K562 (cell line): ENCODE results near the gene RPS6KA4. TPM values are rescaled to one million over a fixed set of nuclear protein-coding genes. Genes with fewer than 3 reads are reported as not detected.

ENCODE experiments used
- BRCA1 ChIP-seq, 2 experiments: fragments of 450-650 bp in 1 of 2; sonication (generic) in 1 of 2; formaldehyde crosslinking in 1 of 2; IDR thresholded peaks; 2 replicates each; pipeline versions ENCODE4 v1.5.0 to v1.6.1; 2017 to 2020; ENCODE audit warnings: mild to moderate bottlenecking in 1 of 2, missing genetic modification reagents in 1 of 2
- CBFB ChIP-seq: sonication (generic); formaldehyde crosslinking; IDR thresholded peaks from 2 replicates; pipeline ENCODE4 v1.4.0; 2020; ENCODE audit warnings: mild to moderate bottlenecking, missing genetic modification reagents
- ESRRB ChIP-seq: fragments of 250-450 bp; sonication (Bioruptor Pico); IDR thresholded peaks from 2 replicates; pipeline ENCODE4 v1.5.0; 2020; ENCODE audit warnings: mild to moderate bottlenecking, moderate library complexity, borderline replicate concordance
- MED1 ChIP-seq: sonication (generic); formaldehyde crosslinking; IDR thresholded peaks from 2 replicates; pipeline ENCODE4 v1.8.1; 2023; ENCODE audit warnings: missing genetic modification reagents, borderline replicate concordance
- MEF2D ChIP-seq: conservative IDR thresholded peaks from 2 replicates; pipeline ENCODE4 v1.6.1; 2016; ENCODE audit warnings: low read depth, missing genetic modification characterization, missing compliant biosample characterization
- XRCC3 ChIP-seq: fragments of 450-650 bp; IDR thresholded peaks from 2 replicates; pipeline ENCODE4 v1.6.1; 2017; ENCODE audit warnings: mild to moderate bottlenecking, moderate library complexity
- ZFP1 ChIP-seq: fragments of 450-650 bp; formaldehyde crosslinking; IDR thresholded peaks from 2 replicates; pipeline ENCODE4 v1.4.0; 2020; ENCODE audit warnings: mild to moderate bottlenecking, mixed read lengths
- ZNF174 ChIP-seq: fragments of 250-450 bp; sonication (Bioruptor Pico); IDR thresholded peaks from 2 replicates; pipeline ENCODE4 v1.4.0; 2020; ENCODE audit warnings: mild to moderate bottlenecking
- ZNF282 ChIP-seq: sonication (generic); formaldehyde crosslinking; IDR thresholded peaks from 2 replicates; pipeline ENCODE4 v1.8.1; 2023; ENCODE audit warnings: missing genetic modification reagents
- ZNF561 ChIP-seq: fragments of 450-650 bp; formaldehyde crosslinking; conservative IDR thresholded peaks from 2 replicates; pipeline ENCODE4 v1.4.0; 2020; ENCODE audit warnings: mild to moderate bottlenecking, moderate library complexity
- polyA plus RNA-seq, 8 experiments: library from polyadenylated mRNA; depleted of rRNA in 4 of 8; stranded (reverse) in 5 of 8; unstranded in 3 of 8; fragments of >200 nt; fragmentation: Nextera tagmentation in 2 of 8; fragmentation: Illumina TruSeq in 1 of 8; extraction: Ambion mirVana in 2 of 8; extraction: Trizol in 1 of 8; gene quantifications; 2 replicates each; pipeline versions ENCODE4 v1.2.1 to v1.2.3, GENCODE V29; 2011 to 2014; ENCODE audit warnings: inconsistent platforms in 1 of 8, missing spikeins in 1 of 8
- total RNA-seq, 7 experiments: library from RNA; depleted of rRNA in 6 of 7; stranded (reverse); fragments of >200 nt in 6 of 7; fragmentation: Illumina TruSeq in 2 of 7; extraction: Trizol in 2 of 7; gene quantifications; 2 replicates each; pipeline versions ENCODE4 v1.2.1 to v1.2.3, GENCODE V29; 2011 to 2021; ENCODE audit warnings: low replicate concordance in 1 of 7
- TF ChIP-seq, protein P1 (sequence below): fragments of 450-650 bp; IDR thresholded peaks from 2 replicates; pipeline ENCODE4 v1.6.1; 2017; ENCODE audit warnings: antibody characterized with exemption
- TF ChIP-seq, protein P2 (sequence below): fragments of 250-450 bp; sonication (Bioruptor Pico); IDR thresholded peaks from 2 replicates; pipeline ENCODE4 v1.4.0; 2020; ENCODE audit warnings: borderline replicate concordance
- TF ChIP-seq, protein P3 (sequence below): sonication (generic); formaldehyde crosslinking; IDR thresholded peaks from 2 replicates; pipeline ENCODE4 v1.9.0; 2022; ENCODE audit warnings: mild to moderate bottlenecking, missing genetic modification reagents
- TF ChIP-seq, protein P4 (sequence below): IDR thresholded peaks from 2 replicates; pipeline ENCODE4 v1.6.1; 2011; ENCODE audit warnings: borderline replicate concordance, low read depth, mild to moderate bottlenecking, moderate library complexity, low read length; ENCODE audit not compliant: insufficient read depth, poor library complexity, severe bottlenecking
- TF ChIP-seq, protein P5 (sequence below): fragments of 250-450 bp; sonication (Bioruptor Pico); IDR thresholded peaks from 2 replicates; pipeline ENCODE4 v1.4.0; 2020; ENCODE audit warnings: mild to moderate bottlenecking, moderate library complexity, borderline replicate concordance
- TF ChIP-seq, protein P6 (sequence below): fragments of 450-650 bp; IDR thresholded peaks from 2 replicates; pipeline ENCODE4 v1.6.1; 2016; ENCODE audit warnings: missing biosample characterization, missing genetic modification characterization

RPS6KA4 gene
- total and polyA plus RNA-seq, 9 of the 15 experiments (the other 6 are each of a cell fraction or from before 2014, with no cell fraction given) = 0.15 to 23.8 (median 9.8) TPM

DNA sequence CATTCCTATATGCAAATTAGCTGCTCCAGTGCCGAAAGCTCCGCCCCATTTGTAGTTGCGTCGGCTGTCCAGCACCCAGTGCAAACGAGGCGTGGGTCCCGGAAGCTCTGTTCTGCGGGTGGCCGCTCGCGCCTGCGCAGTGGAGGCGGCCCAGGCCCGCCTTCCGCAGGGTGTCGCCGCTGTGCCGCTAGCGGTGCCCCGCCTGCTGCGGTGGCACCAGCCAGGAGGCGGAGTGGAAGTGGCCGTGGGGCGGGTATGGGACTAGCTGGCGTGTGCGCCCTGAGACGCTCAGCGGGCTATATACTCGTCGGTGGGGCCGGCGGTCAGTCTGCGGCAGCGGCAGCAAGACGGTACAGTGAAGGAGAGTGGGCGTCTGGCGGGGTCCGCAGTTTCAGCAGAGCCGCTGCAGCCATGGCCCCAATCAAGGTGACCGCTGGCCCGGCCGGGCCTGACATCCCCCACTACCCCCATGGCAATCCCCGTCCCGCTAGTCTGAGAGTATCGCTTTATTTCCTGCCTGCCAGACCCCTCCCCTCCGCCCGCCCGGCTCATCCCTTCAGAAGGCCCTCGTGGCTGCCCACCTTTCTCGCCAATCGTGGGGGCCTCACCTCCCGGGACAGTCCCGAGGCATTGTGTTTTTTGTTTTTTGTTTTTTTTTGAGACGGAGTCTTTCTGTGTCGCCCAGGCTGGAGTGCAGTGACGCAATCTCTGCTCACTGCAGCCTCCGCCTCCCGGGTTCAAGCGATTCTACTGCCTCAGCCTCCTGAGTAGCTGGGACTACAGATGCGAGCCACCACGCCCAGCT is 40.8 kb upstream of the RPS6KA4 start, which contains the start of gene PRDX5 (continued):
- TF ChIP-seq, protein P1, sequence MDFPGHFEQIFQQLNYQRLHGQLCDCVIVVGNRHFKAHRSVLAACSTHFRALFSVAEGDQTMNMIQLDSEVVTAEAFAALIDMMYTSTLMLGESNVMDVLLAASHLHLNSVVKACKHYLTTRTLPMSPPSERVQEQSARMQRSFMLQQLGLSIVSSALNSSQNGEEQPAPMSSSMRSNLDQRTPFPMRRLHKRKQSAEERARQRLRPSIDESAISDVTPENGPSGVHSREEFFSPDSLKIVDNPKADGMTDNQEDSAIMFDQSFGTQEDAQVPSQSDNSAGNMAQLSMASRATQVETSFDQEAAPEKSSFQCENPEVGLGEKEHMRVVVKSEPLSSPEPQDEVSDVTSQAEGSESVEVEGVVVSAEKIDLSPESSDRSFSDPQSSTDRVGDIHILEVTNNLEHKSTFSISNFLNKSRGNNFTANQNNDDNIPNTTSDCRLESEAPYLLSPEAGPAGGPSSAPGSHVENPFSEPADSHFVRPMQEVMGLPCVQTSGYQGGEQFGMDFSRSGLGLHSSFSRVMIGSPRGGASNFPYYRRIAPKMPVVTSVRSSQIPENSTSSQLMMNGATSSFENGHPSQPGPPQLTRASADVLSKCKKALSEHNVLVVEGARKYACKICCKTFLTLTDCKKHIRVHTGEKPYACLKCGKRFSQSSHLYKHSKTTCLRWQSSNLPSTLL = no peak
- TF ChIP-seq, protein P2, sequence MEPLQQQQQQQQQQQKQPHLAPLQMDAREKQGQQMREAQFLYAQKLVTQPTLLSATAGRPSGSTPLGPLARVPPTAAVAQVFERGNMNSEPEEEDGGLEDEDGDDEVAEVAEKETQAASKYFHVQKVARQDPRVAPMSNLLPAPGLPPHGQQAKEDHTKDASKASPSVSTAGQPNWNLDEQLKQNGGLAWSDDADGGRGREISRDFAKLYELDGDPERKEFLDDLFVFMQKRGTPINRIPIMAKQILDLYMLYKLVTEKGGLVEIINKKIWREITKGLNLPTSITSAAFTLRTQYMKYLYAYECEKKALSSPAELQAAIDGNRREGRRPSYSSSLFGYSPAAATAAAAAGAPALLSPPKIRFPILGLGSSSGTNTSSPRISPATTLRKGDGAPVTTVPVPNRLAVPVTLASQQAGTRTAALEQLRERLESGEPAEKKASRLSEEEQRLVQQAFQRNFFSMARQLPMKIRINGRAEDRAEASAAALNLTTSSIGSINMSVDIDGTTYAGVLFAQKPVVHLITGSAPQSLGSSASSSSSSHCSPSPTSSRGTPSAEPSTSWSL (CRISPR knock-in tag) = no peak
- TF ChIP-seq MED1 = no peak
- TF ChIP-seq, protein P3, sequence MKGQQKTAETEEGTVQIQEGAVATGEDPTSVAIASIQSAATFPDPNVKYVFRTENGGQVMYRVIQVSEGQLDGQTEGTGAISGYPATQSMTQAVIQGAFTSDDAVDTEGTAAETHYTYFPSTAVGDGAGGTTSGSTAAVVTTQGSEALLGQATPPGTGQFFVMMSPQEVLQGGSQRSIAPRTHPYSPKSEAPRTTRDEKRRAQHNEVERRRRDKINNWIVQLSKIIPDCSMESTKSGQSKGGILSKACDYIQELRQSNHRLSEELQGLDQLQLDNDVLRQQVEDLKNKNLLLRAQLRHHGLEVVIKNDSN (CRISPR knock-in tag) = no peak
- TF ChIP-seq, protein P4, sequence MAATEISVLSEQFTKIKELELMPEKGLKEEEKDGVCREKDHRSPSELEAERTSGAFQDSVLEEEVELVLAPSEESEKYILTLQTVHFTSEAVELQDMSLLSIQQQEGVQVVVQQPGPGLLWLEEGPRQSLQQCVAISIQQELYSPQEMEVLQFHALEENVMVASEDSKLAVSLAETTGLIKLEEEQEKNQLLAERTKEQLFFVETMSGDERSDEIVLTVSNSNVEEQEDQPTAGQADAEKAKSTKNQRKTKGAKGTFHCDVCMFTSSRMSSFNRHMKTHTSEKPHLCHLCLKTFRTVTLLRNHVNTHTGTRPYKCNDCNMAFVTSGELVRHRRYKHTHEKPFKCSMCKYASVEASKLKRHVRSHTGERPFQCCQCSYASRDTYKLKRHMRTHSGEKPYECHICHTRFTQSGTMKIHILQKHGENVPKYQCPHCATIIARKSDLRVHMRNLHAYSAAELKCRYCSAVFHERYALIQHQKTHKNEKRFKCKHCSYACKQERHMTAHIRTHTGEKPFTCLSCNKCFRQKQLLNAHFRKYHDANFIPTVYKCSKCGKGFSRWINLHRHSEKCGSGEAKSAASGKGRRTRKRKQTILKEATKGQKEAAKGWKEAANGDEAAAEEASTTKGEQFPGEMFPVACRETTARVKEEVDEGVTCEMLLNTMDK = peak; percentile 84
- TF ChIP-seq BRCA1 (IDR thresholded peaks at IDR 0.05) = no peak
- no peak for TF ChIP-seq BRCA1 (CRISPR knock-in tag; IDR thresholded peaks at IDR 0.05)
- TF ChIP-seq ZNF174 (CRISPR knock-in tag) = no peak
- no peak; the same call in 1 of the 2 replicates for TF ChIP-seq MEF2D (tag)
- no peak for TF ChIP-seq ZFP1
- no peak for TF ChIP-seq XRCC3
- TF ChIP-seq ZNF561 (CRISPR knock-in tag) = no peak
- TF ChIP-seq, protein P5, sequence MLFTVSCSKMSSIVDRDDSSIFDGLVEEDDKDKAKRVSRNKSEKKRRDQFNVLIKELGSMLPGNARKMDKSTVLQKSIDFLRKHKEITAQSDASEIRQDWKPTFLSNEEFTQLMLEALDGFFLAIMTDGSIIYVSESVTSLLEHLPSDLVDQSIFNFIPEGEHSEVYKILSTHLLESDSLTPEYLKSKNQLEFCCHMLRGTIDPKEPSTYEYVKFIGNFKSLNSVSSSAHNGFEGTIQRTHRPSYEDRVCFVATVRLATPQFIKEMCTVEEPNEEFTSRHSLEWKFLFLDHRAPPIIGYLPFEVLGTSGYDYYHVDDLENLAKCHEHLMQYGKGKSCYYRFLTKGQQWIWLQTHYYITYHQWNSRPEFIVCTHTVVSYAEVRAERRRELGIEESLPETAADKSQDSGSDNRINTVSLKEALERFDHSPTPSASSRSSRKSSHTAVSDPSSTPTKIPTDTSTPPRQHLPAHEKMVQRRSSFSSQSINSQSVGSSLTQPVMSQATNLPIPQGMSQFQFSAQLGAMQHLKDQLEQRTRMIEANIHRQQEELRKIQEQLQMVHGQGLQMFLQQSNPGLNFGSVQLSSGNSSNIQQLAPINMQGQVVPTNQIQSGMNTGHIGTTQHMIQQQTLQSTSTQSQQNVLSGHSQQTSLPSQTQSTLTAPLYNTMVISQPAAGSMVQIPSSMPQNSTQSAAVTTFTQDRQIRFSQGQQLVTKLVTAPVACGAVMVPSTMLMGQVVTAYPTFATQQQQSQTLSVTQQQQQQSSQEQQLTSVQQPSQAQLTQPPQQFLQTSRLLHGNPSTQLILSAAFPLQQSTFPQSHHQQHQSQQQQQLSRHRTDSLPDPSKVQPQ (CRISPR knock-in tag) = no peak
- TF ChIP-seq CBFB (CRISPR knock-in tag) = 0 out of 2 replicates have a peak, but pooled peaks have one; percentile 74
- no peak for TF ChIP-seq ESRRB (CRISPR knock-in tag)
- peak; percentile 58; the same call in 1 of the 2 replicates for TF ChIP-seq ZNF282
- TF ChIP-seq, protein P6, sequence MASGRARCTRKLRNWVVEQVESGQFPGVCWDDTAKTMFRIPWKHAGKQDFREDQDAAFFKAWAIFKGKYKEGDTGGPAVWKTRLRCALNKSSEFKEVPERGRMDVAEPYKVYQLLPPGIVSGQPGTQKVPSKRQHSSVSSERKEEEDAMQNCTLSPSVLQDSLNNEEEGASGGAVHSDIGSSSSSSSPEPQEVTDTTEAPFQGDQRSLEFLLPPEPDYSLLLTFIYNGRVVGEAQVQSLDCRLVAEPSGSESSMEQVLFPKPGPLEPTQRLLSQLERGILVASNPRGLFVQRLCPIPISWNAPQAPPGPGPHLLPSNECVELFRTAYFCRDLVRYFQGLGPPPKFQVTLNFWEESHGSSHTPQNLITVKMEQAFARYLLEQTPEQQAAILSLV (tag) = peak; percentile 85
